Medulla oblongata (tissue), 1 donor: ENCODE measurements around the gene TLDC2.

ENCODE experiments used
- DNase-seq: peaks from one replicate; pipeline ENCODE4 v3.0.0-alpha.2; 2015; ENCODE audit errors: extremely low spot score

The TLDC2 gene

GRCh38 chr20:36849333-36850065 lies 26.4 kb upstream of the TLDC2 start:
- no peak for DNase-seq

- DNase-seq: no peak
These were observed 25.2 kb upstream of the TLDC2 start for GRCh38 chr20:36850759-36851158.

GRCh38 chr20:36851490-36851889 lies 24.4 kb upstream of the TLDC2 start:
- no peak for DNase-seq

GRCh38 chr20:36852187-36852586 lies 23.8 kb upstream of the TLDC2 start:
- DNase-seq: peak; percentile 69

GRCh38 chr20:36854348-36855240 lies 21.3 kb upstream of the TLDC2 start:
- DNase-seq: no peak

GRCh38 chr20:36855241-36855657 lies 20.7 kb upstream of the TLDC2 start:
- DNase-seq: peak; percentile 46

GRCh38 chr20:36856195-36856594 lies 19.7 kb upstream of the TLDC2 start:
- DNase-seq: no peak

GRCh38 chr20:36856691-36857635 lies 19.0 kb upstream of the TLDC2 start:
- DNase-seq: peak; percentile 33

GRCh38 chr20:36859282-36859555 lies 16.7 kb upstream of the TLDC2 start:
- no peak for DNase-seq

GRCh38 chr20:36859700-36860330 lies 16.1 kb upstream of the TLDC2 start:
- DNase-seq: no peak

- no peak for DNase-seq
These were observed 15.6 kb upstream of the TLDC2 start for GRCh38 chr20:36860339-36860738.

GRCh38 chr20:36860811-36861624 lies 14.9 kb upstream of the TLDC2 start:
- no peak for DNase-seq

GRCh38 chr20:36861625-36861874 lies 14.4 kb upstream of the TLDC2 start:
- no peak for DNase-seq

- DNase-seq: peak; percentile 93
These were observed 13.8 kb upstream of the TLDC2 start for GRCh38 chr20:36861875-36862801.

- DNase-seq: no peak
These were observed 12.9 kb upstream of the TLDC2 start for GRCh38 chr20:36862857-36863668.

GRCh38 chr20:36865076-36865860 lies 10.7 kb upstream of the TLDC2 start:
- no peak for DNase-seq

- no peak for DNase-seq
These were observed 10.1 kb upstream of the TLDC2 start for GRCh38 chr20:36865861-36866149.

- DNase-seq: no peak
These were observed 9.8 kb upstream of the TLDC2 start for GRCh38 chr20:36866164-36866563.
